ENCODE data around the gene UGT1A6.

Gene UGT1A6

GRCh38 chr2:233813236-233814055, 120.8 kb downstream of the UGT1A6 start:
- Histone ChIP-seq H3K9me2 (replicated peaks; ENCODE audit: insufficient read depth, low read length) (no peaks in the 10 kb centered on the region), H3K4me2 (ENCODE audit: low read depth, low read length) (no peak overlapping the region), H3K4me1 (ENCODE audit: low read length) (no peaks in the 10 kb centered on the region), H3K27ac (ENCODE audit: low read length) (no peak overlapping the region), H3K9me3 (replicated peaks; ENCODE audit: insufficient read depth, low read length) (no peaks in the 10 kb centered on the region), H3K4me3 (ENCODE audit: low read length) (no peak overlapping the region), H3F3A (ENCODE audit: insufficient read depth, low read length) (no peaks in the 10 kb centered on the region), H2AFZ (ENCODE audit: low read length) (no peak overlapping the region), H4K20me1 (ENCODE audit: insufficient read depth, low read length) (no peaks in the 10 kb centered on the region), H3K36me3 (replicated peaks; ENCODE audit: insufficient read depth, low read length) (no peaks in the 10 kb centered on the region), H3K79me2 (ENCODE audit: low read length) (no peaks in the 10 kb centered on the region), H3K27me3 (replicated peaks; ENCODE audit: insufficient read depth, low read length) (no peaks in the 10 kb centered on the region), H3K9ac (ENCODE audit: low read length) (no peak overlapping the region)
- no peak for DNase-seq
- TF ChIP-seq CTCF (IDR thresholded peaks at IDR 0.05; ENCODE audit: low read length) (no peak), EZH2phosphoT487 (IDR thresholded peaks at IDR 0.05; ENCODE audit: low read length) (no peak), EZH2 (optimal IDR thresholded peaks at IDR 0.05; ENCODE audit: low read depth, low read length) (no peak)

- no peaks in the 10 kb centered on the region for H3K27me3 ChIP-seq (replicated peaks; ENCODE audit: insufficient read depth, low read length)
- H3K4me2 ChIP-seq (ENCODE audit: low read depth, low read length): no peak overlapping the region
- no peaks in the 10 kb centered on the region for H4K20me1 ChIP-seq (ENCODE audit: insufficient read depth, low read length)
- no peaks in the 10 kb centered on the region for H3K9me2 ChIP-seq (replicated peaks; ENCODE audit: insufficient read depth, low read length)
- H3F3A ChIP-seq (ENCODE audit: insufficient read depth, low read length): no peaks in the 10 kb centered on the region
- H3K36me3 ChIP-seq (replicated peaks; ENCODE audit: insufficient read depth, low read length): no peaks in the 10 kb centered on the region
- H3K9ac ChIP-seq (ENCODE audit: low read length): no peak overlapping the region
- H3K27ac ChIP-seq (ENCODE audit: low read length): no peak overlapping the region
- H3K79me2 ChIP-seq (ENCODE audit: low read length): no peaks in the 10 kb centered on the region
- DNase-seq: no peak
- no peak for TF ChIP-seq CTCF (IDR thresholded peaks at IDR 0.05; ENCODE audit: low read length)
- no peak for TF ChIP-seq EZH2 (optimal IDR thresholded peaks at IDR 0.05; ENCODE audit: low read depth, low read length)
- TF ChIP-seq EZH2phosphoT487 (IDR thresholded peaks at IDR 0.05; ENCODE audit: low read length): no peak
- no peak overlapping the region for H3K4me3 ChIP-seq (ENCODE audit: low read length)
- H3K9me3 ChIP-seq (replicated peaks; ENCODE audit: insufficient read depth, low read length): no peaks in the 10 kb centered on the region
- H3K4me1 ChIP-seq (ENCODE audit: low read length): no peaks in the 10 kb centered on the region
- no peak overlapping the region for H2AFZ ChIP-seq (ENCODE audit: low read length)
Measured at GRCh38 chr2:233814056-233814835, 121.6 kb downstream of the UGT1A6 start.

GRCh38 chr2:233815861-233816260, 123.2 kb downstream of the UGT1A6 start:
- no peak overlapping the region for H2AFZ ChIP-seq (ENCODE audit: low read length)
- H3K36me3 ChIP-seq (replicated peaks; ENCODE audit: insufficient read depth, low read length): no peaks in the 10 kb centered on the region
- TF ChIP-seq EZH2 (optimal IDR thresholded peaks at IDR 0.05; ENCODE audit: low read depth, low read length) (no peak), CTCF (IDR thresholded peaks at IDR 0.05; ENCODE audit: low read length) (no peak), EZH2phosphoT487 (IDR thresholded peaks at IDR 0.05; ENCODE audit: low read length) (no peak)
- H3K27me3 ChIP-seq (replicated peaks; ENCODE audit: insufficient read depth, low read length): no peaks in the 10 kb centered on the region
- H3F3A ChIP-seq (ENCODE audit: insufficient read depth, low read length): no peaks in the 10 kb centered on the region
- no peaks in the 10 kb centered on the region for H4K20me1 ChIP-seq (ENCODE audit: insufficient read depth, low read length)
- H3K79me2 ChIP-seq (ENCODE audit: low read length): no peaks in the 10 kb centered on the region
- H3K9me3 ChIP-seq (replicated peaks; ENCODE audit: insufficient read depth, low read length): no peaks in the 10 kb centered on the region
- H3K27ac ChIP-seq (ENCODE audit: low read length): no peak overlapping the region
- no peaks in the 10 kb centered on the region for H3K9me2 ChIP-seq (replicated peaks; ENCODE audit: insufficient read depth, low read length)
- DNase-seq: no peak
- no peaks in the 10 kb centered on the region for H3K4me1 ChIP-seq (ENCODE audit: low read length)
- H3K4me2 ChIP-seq (ENCODE audit: low read depth, low read length): no peak overlapping the region
- no peak overlapping the region for H3K9ac ChIP-seq (ENCODE audit: low read length)
- H3K4me3 ChIP-seq (ENCODE audit: low read length): no peak overlapping the region

All from MM.1S (cell line).